ENCODE data around the gene TBL1X. TPM values are rescaled to one million over a fixed set of nuclear protein-coding genes. Genes with fewer than 3 reads are reported as not detected.

Gene TBL1X
- total RNA-seq, 6 experiments from 2014 or later: 34.4 to 53.2 (median 44.9) TPM

DNA sequence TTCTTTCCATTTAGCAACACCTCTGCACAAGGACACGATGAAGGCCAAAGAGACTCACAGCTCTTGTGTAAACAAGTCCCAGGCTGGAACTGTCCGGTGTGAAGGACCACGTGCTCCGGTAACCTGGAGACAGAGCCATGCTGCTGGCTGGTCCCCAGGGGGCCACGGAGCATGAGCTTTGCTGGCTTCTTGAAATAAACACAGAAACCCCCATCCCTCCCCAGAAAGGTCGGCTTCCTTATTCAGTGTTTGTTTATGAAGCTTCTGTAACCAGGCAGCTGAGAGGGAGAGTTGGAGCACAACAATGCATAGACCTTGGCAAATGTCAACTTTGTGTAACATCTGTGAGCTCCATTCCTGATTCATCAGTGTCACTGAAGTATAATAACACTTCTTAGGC lies 191.4 kb downstream of the TBL1X start:
- Mint-ChIP-seq H3K27ac (no peak overlapping the region; the same call in 1 of the 2 replicates), H3K9me3 (no peaks in the 10 kb centered on the region)

DNA sequence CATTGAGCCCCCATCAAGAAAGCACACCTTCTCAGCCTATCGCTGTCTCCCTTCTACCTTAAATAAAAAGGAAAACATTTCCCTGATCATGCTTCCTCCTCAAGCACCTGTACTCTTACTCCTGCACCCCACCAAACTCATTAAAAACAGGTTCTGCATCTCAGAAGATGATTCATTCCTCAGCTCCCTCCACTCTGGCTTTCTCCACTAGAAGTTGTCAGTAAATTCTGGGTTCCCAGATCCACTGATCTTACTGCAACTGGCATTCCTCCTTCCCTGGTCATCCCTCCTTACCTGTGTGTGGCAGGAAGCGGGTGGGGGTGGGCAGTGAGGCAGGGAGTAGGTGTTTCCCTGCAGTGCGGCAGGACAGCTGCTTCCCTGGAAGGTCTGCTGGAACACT lies 192.0 kb downstream of the TBL1X start:
- TF ChIP-seq, protein P1, sequence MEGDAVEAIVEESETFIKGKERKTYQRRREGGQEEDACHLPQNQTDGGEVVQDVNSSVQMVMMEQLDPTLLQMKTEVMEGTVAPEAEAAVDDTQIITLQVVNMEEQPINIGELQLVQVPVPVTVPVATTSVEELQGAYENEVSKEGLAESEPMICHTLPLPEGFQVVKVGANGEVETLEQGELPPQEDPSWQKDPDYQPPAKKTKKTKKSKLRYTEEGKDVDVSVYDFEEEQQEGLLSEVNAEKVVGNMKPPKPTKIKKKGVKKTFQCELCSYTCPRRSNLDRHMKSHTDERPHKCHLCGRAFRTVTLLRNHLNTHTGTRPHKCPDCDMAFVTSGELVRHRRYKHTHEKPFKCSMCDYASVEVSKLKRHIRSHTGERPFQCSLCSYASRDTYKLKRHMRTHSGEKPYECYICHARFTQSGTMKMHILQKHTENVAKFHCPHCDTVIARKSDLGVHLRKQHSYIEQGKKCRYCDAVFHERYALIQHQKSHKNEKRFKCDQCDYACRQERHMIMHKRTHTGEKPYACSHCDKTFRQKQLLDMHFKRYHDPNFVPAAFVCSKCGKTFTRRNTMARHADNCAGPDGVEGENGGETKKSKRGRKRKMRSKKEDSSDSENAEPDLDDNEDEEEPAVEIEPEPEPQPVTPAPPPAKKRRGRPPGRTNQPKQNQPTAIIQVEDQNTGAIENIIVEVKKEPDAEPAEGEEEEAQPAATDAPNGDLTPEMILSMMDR (IDR thresholded peaks at IDR 0.05): no peak
- H3K27ac Mint-ChIP-seq: no peak overlapping the region
- no peak overlapping the region for H3K4me3 Mint-ChIP-seq
- peaks cover 10% of the 10 kb centered on the region; the same call in 1 of the 2 replicates for H3K36me3 Mint-ChIP-seq (ENCODE audit: low read depth)
- no peak for DNase-seq
- no peaks in the 10 kb centered on the region; the same call in 1 of the 2 replicates for H3K27me3 Mint-ChIP-seq (ENCODE audit: insufficient read depth)
- peaks cover 23% of the 10 kb centered on the region for H3K4me1 Mint-ChIP-seq (ENCODE audit: low read depth)
- H3K9me3 Mint-ChIP-seq: no peaks in the 10 kb centered on the region

More for the DNA sequence above, 191.4 kb downstream of the TBL1X start:
- Mint-ChIP-seq H3K4me1 (ENCODE audit: low read depth) (peaks cover 19% of the 10 kb centered on the region), H3K27me3 (ENCODE audit: insufficient read depth) (no peaks in the 10 kb centered on the region; the same call in 1 of the 2 replicates), H3K4me3 (no peak overlapping the region), H3K36me3 (ENCODE audit: low read depth) (peaks cover 10% of the 10 kb centered on the region; the same call in 1 of the 2 replicates)
- TF ChIP-seq, protein P1 (IDR thresholded peaks at IDR 0.05): no peak
- no peak for DNase-seq

GRCh38 chrX:9657590-9658256 lies 192.9 kb downstream of the TBL1X start:
- peaks cover 10% of the 10 kb centered on the region; the same call in 1 of the 2 replicates for H3K36me3 Mint-ChIP-seq (ENCODE audit: low read depth)
- H3K4me3 Mint-ChIP-seq: no peak overlapping the region
- peak overlapping the region; percentile 91; the same call in 1 of the 2 replicates for H3K27ac Mint-ChIP-seq
- H3K27me3 Mint-ChIP-seq (ENCODE audit: insufficient read depth): peaks cover 4% of the 10 kb centered on the region
- no peak for DNase-seq
- TF ChIP-seq, protein P1 (IDR thresholded peaks at IDR 0.05): no peak
- peaks cover 31% of the 10 kb centered on the region for H3K4me1 Mint-ChIP-seq (ENCODE audit: low read depth)
- no peaks in the 10 kb centered on the region for H3K9me3 Mint-ChIP-seq

GRCh38 chrX:9658409-9658808 lies 193.6 kb downstream of the TBL1X start:
- TF ChIP-seq, protein P1 (IDR thresholded peaks at IDR 0.05): no peak
- H3K9me3 Mint-ChIP-seq: no peaks in the 10 kb centered on the region
- H3K4me1 Mint-ChIP-seq (ENCODE audit: low read depth): peaks cover 31% of the 10 kb centered on the region
- no peak for DNase-seq
- peak overlapping the region; percentile 91; the same call in 1 of the 2 replicates for H3K27ac Mint-ChIP-seq
- peaks cover 4% of the 10 kb centered on the region for H3K27me3 Mint-ChIP-seq (ENCODE audit: insufficient read depth)
- peaks cover 10% of the 10 kb centered on the region; the same call in 1 of the 2 replicates for H3K36me3 Mint-ChIP-seq (ENCODE audit: low read depth)
- no peak overlapping the region for H3K4me3 Mint-ChIP-seq

- peak; percentile 6 for DNase-seq
- no peaks in the 10 kb centered on the region for H3K9me3 Mint-ChIP-seq
- peak overlapping the region; percentile 81; the same call in 1 of the 2 replicates for H3K4me3 Mint-ChIP-seq
- peaks cover 4% of the 10 kb centered on the region for H3K27me3 Mint-ChIP-seq (ENCODE audit: insufficient read depth)
- H3K36me3 Mint-ChIP-seq (ENCODE audit: low read depth): peaks cover 4% of the 10 kb centered on the region; the same call in 1 of the 2 replicates
- H3K4me1 Mint-ChIP-seq (ENCODE audit: low read depth): peaks cover 31% of the 10 kb centered on the region
- TF ChIP-seq, protein P1 (IDR thresholded peaks at IDR 0.05): no peak
- H3K27ac Mint-ChIP-seq: peak overlapping the region; percentile 91
Observed at GRCh38 chrX:9659571-9660195, 194.8 kb downstream of the TBL1X start.
